Colonic mucosa (tissue), 4 donors: ENCODE results near the gene IL1R2. TPM values are rescaled to one million over a fixed set of nuclear protein-coding genes. Genes with fewer than 3 reads are reported as not detected.

Experiments used
- DNase-seq: peaks from one replicate; pipeline ENCODE4 v3.0.0-alpha.2; 2020
- H3K27ac ChIP-seq: fragments of 200-600 bp; one replicate; pipeline ENCODE4 v1.8.0; 2021
- H3K27me3 ChIP-seq: fragments of 200-600 bp; one replicate; pipeline ENCODE4 v1.8.0; 2021
- H3K36me3 ChIP-seq: fragments of 200-600 bp; one replicate; pipeline ENCODE4 v1.8.0; 2021
- H3K4me1 ChIP-seq: fragments of 200-600 bp; one replicate; pipeline ENCODE4 v1.8.0; 2021; ENCODE audit warnings: mild to moderate bottlenecking
- H3K4me3 ChIP-seq: fragments of 200-600 bp; one replicate; pipeline ENCODE4 v1.8.0; 2021
- H3K9ac ChIP-seq, 2 donors: one replicate each; pipeline ENCODE4 v1.7.0; 2013; ENCODE audit warnings: control low read depth in 2 of 2, low read depth in 2 of 2, low read length in 2 of 2
- H3K9me3 ChIP-seq: fragments of 200-600 bp; one replicate; pipeline ENCODE4 v1.8.0; 2021
- intact Hi-C: fragments of 100-400 bp; cut with DNase I; formaldehyde crosslinking; loops from one replicate; pipeline ENCODE4 v1.14.1; 2022
- total RNA-seq, 2 donors: library from RNA; stranded (reverse); fragmentation: NEBNext Ultra II Directional in 1 of 2; extraction: Animal tissue kit (Norgen Biotek cat#: 25700) in 1 of 2; gene quantifications; one replicate each; pipeline ENCODE4 v1.2.1, GENCODE V29; 2021
- TF ChIP-seq, protein P1 (sequence below): fragments of 200-600 bp; IDR thresholded peaks from one replicate; pipeline ENCODE4 v1.8.0; 2022; ENCODE audit warnings: antibody characterized with exemption, mild to moderate bottlenecking
- donor health status: healthy.
- donor health status: DM: no; HTN: no; CAD: no.
- donor health status: DM: no; HTN: no; CAD: no.

Gene IL1R2, protein sequence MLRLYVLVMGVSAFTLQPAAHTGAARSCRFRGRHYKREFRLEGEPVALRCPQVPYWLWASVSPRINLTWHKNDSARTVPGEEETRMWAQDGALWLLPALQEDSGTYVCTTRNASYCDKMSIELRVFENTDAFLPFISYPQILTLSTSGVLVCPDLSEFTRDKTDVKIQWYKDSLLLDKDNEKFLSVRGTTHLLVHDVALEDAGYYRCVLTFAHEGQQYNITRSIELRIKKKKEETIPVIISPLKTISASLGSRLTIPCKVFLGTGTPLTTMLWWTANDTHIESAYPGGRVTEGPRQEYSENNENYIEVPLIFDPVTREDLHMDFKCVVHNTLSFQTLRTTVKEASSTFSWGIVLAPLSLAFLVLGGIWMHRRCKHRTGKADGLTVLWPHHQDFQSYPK
- total RNA-seq: 100 to 1,000 TPM in 1 of 2 donors, 10 to 100 TPM in 1; 50.1 to 152 TPM

DNA sequence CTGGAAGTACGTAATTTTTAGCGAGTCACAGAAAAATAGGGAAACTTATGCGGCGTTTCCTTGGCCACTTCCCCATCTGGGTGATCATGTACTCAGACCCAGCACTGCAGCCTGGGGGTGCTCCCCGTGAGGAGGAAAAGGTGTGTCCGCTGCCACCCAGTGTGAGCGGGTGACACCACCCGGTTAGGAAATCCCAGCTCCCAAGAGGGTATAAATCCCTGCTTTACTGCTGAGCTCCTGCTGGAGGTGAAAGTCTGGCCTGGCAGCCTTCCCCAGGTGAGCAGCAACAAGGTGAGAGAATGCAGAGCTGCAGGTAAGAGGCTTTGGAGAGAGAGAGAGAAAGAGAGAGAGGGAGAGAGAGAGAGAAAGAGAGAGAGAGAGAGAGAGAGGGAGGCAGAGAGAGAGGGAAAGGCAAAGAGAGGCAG is at the start of gene IL1R2:
Gene IL1R2 (plus strand): TSS at position 240 of the 425 bp plus-strand sequence. CDS start 16,616 bp downstream, outside the sequence.
- Histone ChIP-seq H3K27ac (peak within 1 kb of the TSS; percentile 0), H3K36me3 (no peaks in the 10 kb centered on the region), H3K9me3 (no peaks in the 10 kb centered on the region), H3K9ac (peak within 1 kb of the TSS in 1 of 2 donors; percentile 52), H3K4me1 (peaks cover 4% of the 10 kb centered on the region), H3K27me3 (no peaks in the 10 kb centered on the region), H3K4me3 (peak within 1 kb of the TSS; percentile 5)
- intact Hi-C loops: no loop called here
- DNase-seq: peak; percentile 85
- TF ChIP-seq, protein P1, sequence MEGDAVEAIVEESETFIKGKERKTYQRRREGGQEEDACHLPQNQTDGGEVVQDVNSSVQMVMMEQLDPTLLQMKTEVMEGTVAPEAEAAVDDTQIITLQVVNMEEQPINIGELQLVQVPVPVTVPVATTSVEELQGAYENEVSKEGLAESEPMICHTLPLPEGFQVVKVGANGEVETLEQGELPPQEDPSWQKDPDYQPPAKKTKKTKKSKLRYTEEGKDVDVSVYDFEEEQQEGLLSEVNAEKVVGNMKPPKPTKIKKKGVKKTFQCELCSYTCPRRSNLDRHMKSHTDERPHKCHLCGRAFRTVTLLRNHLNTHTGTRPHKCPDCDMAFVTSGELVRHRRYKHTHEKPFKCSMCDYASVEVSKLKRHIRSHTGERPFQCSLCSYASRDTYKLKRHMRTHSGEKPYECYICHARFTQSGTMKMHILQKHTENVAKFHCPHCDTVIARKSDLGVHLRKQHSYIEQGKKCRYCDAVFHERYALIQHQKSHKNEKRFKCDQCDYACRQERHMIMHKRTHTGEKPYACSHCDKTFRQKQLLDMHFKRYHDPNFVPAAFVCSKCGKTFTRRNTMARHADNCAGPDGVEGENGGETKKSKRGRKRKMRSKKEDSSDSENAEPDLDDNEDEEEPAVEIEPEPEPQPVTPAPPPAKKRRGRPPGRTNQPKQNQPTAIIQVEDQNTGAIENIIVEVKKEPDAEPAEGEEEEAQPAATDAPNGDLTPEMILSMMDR: no peak

DNA sequence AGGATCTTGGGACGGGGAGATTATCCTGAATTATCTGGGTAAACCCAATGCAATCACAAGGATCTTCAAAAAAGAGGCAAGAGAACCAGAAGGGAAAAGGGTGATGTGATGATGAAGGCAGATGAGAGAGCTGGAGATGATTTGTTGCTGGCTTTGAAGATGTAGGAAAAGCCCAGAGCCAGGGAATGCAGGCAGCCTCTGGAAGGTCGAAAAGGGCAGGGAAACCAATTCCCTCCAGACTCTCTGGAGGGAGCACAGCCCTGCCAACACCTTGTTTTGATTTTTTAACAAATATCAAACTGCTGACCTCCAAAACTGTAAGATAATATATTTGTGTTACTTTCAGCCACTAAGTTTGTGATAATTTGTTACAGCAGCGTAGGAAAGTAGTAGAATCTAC is 48.9 kb upstream of the IL1R2 start:
- H3K4me1 ChIP-seq: no peaks in the 10 kb centered on the region
- TF ChIP-seq, protein P1: no peak
- intact Hi-C loops: no loop called here
- no peaks in the 10 kb centered on the region for H3K36me3 ChIP-seq
- H3K9ac ChIP-seq: no peak overlapping the region
- no peak overlapping the region for H3K4me3 ChIP-seq
- no peak for DNase-seq
- no peaks in the 10 kb centered on the region for H3K27me3 ChIP-seq
- no peak overlapping the region for H3K27ac ChIP-seq
- H3K9me3 ChIP-seq: no peaks in the 10 kb centered on the region

DNA sequence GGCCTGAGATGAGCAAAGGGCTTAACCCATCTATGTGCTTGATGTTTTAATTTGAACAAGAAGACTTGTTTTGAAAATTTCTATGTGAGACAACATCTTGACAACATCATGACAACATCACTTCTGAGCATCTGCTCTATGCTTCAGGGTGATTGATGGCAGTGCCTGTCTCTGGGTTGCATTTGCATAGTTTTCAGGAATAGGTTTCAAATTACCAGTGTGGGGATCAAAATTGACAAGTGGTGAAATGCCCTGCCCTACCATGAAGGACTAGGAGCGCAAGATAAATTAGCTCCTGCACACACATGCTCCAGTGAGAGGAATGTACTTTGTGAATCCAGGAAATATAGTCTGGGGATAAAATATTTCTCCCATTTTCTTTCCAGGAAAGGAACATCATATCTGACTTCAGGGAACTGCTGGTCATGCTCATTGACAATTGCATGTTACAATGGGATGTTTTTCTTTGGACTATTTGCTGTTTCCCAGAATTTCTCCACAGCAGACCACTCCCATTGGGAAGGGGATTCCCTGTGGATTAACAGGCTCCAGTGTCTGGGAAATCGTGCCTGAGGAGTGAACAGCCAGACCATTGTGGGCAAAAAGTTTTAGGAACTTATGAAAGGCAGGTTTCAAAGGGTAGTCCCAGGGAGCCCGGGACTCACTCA is 45.3 kb upstream of the IL1R2 start:
- Histone ChIP-seq H3K4me3 (no peak overlapping the region), H3K4me1 (no peaks in the 10 kb centered on the region), H3K36me3 (no peaks in the 10 kb centered on the region), H3K9ac (no peak overlapping the region), H3K9me3 (no peaks in the 10 kb centered on the region), H3K27ac (no peak overlapping the region), H3K27me3 (no peaks in the 10 kb centered on the region)
- intact Hi-C loops: no loop called here
- TF ChIP-seq, protein P1: no peak
- no peak for DNase-seq

DNA sequence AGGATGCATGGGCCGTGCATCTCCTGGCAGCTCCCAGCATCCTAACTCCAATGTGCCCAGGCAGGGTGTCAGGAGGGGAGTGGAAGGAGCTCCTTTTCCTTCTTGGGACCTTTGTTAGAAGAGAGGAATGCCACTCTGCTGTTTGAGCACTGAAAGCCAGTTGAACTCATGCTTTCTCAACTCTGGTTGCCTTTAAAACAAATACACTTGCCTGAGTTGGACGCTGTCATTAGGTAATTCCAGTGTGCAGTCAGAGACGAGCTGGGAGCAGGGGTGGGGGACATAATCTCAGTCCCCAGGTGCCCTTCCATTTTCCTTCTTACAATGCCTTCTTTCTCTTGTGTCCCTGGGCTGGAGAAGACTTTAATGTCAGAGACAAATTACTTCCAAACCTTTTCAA is 44.4 kb upstream of the IL1R2 start:
- no peak overlapping the region for H3K27ac ChIP-seq
- H3K9ac ChIP-seq: no peak overlapping the region
- H3K4me1 ChIP-seq: no peaks in the 10 kb centered on the region
- DNase-seq: no peak
- TF ChIP-seq, protein P1: no peak
- H3K4me3 ChIP-seq: no peak overlapping the region
- H3K27me3 ChIP-seq: no peaks in the 10 kb centered on the region
- intact Hi-C loops: no loop called here
- H3K9me3 ChIP-seq: no peaks in the 10 kb centered on the region
- no peaks in the 10 kb centered on the region for H3K36me3 ChIP-seq

DNA sequence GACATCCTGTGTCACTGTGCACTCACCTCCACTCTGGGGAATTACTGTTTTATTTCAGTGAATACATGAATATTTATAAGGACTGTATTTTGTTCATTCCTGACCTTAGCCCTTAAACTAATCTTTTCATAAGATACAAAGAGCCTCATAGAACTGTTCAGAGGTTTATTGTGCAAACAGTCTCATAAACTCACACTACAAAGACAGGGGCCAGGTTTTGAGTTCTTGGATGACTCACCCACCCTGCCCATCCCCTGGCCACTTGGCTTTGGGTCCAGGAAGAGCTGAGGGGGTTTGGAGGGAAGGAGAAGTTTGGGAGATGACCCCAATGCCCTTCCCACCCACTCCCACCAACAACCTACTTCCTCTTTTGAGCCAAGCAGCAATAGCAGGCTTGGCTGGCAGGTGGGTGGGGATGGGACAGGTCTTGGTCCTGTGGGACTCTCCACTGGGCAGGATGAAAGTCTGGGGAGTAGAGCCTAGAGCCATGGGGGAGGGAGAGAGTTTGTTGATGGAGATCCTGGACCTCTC is 43.1 kb upstream of the IL1R2 start:
- DNase-seq: no peak

More for the DNA sequence above, 43.1 kb upstream of the IL1R2 start:
- H3K4me3 ChIP-seq: no peak overlapping the region
- no peaks in the 10 kb centered on the region for H3K27me3 ChIP-seq
- TF ChIP-seq, protein P1: no peak
- no peak overlapping the region for H3K9ac ChIP-seq
- intact Hi-C loops: no loop called here
- no peaks in the 10 kb centered on the region for H3K36me3 ChIP-seq
- H3K27ac ChIP-seq: no peak overlapping the region
- no peaks in the 10 kb centered on the region for H3K9me3 ChIP-seq
- no peaks in the 10 kb centered on the region for H3K4me1 ChIP-seq
